ENCODE data around the gene C12orf76. TPM values are rescaled to one million over a fixed set of nuclear protein-coding genes. Genes with fewer than 3 reads are reported as not detected.

C12orf76 gene
- total and polyA plus RNA-seq, 9 of the 15 experiments (the other 6 are each of a cell fraction or from before 2014, with no cell fraction given), result 6.3 to 38.6 (median 12.3) TPM

DNA sequence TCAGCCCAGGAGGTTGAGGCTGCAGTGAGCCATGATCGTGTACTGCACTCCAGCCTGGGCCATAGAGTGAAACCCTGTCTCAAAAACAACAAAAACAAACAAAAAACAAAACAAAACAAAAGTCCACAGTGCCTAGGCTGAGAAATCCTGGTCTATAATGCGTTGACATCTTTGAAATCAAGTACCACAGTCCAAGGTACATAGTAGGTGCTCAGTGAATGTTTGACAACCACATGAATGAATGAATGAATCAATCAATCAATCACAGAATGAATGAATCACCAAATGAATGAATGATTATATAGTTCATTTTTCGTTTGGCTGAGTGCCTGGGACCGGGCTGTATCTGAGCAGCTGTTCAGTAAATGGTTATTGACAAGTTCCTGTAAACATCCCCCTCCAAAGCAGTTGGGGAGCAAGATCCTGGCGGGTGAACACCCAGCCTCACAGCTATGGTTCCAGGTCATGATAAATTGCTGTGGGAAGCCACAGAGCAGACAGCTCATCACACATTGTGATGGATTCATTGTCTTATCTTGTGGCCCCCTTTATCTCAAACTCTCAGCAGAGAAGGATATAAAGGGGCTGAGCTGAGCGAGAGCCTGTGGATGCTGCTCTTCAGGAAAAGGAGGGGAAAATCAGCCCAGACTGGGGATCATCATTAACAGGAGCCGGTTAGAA, 45.4 kb upstream of the C12orf76 start:
- H3K4me3 ChIP-seq, result no peak overlapping the region
- H2AFZ ChIP-seq (ENCODE audit: low read depth, low read length), result peak overlapping the region; percentile 15; the same call in 1 of the 2 replicates
- in situ Hi-C loops (cut with MboI), result loop anchor here (10.0 kb wide), 1 partner anchor 501 kb away; no protein-coding TSS in a partner anchor
- ChIA-PET POLR2A (interaction anchor here (1.8 kb wide), 1 partner anchor 14 kb away, joined by 4 read pairs; no protein-coding TSS in a partner anchor), CTCF (ENCODE audit: low intra/inter-chr PET ratio) (no interaction called here)
- no peaks in the 10 kb centered on the region for H4K20me1 ChIP-seq (replicated peaks; ENCODE audit: control insufficient read depth, insufficient read depth, low read length)
- no TSS peak for BruUV-seq (replicated peaks)
- peaks cover 35 to 36% of the 10 kb centered on the region in 2 experiments for H3K4me1 ChIP-seq (replicated peaks in 1 of 2; ENCODE audit: control insufficient read depth in 2 of 2, insufficient read depth in 2 of 2, low read length in 2 of 2)
- no peak overlapping the region for H3K9ac ChIP-seq (ENCODE audit: insufficient read depth in 1 of 2, low read depth in 2 of 2, low read length in 2 of 2)
- H3K9me3 ChIP-seq (replicated peaks; ENCODE audit: control insufficient read depth, insufficient read depth, low read depth, low read length), result no peaks in the 10 kb centered on the region
- H3K79me2 ChIP-seq (ENCODE audit: control insufficient read depth, insufficient read depth, low read length), result no peaks in the 10 kb centered on the region
- intact Hi-C loops (cut with micrococcal nuclease), result no loop called here
- FAIRE-seq (peak; percentile 90), ATAC-seq (peak; percentile 61), DNase-seq (ENCODE audit: extremely low read depth in 1 of 4, low spot score in 3 of 4) (peak in 3 of 4 experiments; percentile 35 to 85 (median 68))
- no peaks in the 10 kb centered on the region for H3K36me3 ChIP-seq (ENCODE audit: control insufficient read depth, insufficient read depth, low read length)
- no peaks in the 10 kb centered on the region for H3K9me1 ChIP-seq (ENCODE audit: control insufficient read depth, insufficient read depth, low read length)
- H3K27me3 ChIP-seq (ENCODE audit: control insufficient read depth in 2 of 2, insufficient read depth in 2 of 2, low read length in 2 of 2), result no peaks in the 10 kb centered on the region
- 4% methylated on average over 7 of the region's 7 CpGs for WGBS (ENCODE audit: insufficient coverage, low coverage, missing lambda C conversion rate)
- peak overlapping the region; percentile 50 for H3K4me2 ChIP-seq (ENCODE audit: insufficient read depth, low read length)
- no peak overlapping the region; the same call in 2 of the 3 replicates for H3K27ac ChIP-seq (ENCODE audit: extremely low read depth, low read depth, low read length)
- TF ChIP-seq ZNF263 (CRISPR knock-in tag; IDR thresholded peaks at IDR 0.05; ENCODE audit: borderline replicate concordance) (peak; percentile 29; the same call in 1 of the 2 replicates), MECOM (CRISPR knock-in tag; IDR thresholded peaks at IDR 0.05) (peak; percentile 98), JUND (IDR thresholded peaks at IDR 0.05; ENCODE audit: borderline replicate concordance, low read depth, low read length) (peak; percentile 56; the same call in 1 of the 2 replicates), JUND (tag; IDR thresholded peaks at IDR 0.05; ENCODE audit: borderline replicate concordance, low read depth, low read length) (peak; percentile 50; the same call in 2 of the 3 replicates), SRF (CRISPR knock-in tag; IDR thresholded peaks at IDR 0.05) (no peak), SPI1 (IDR thresholded peaks at IDR 0.05; ENCODE audit: borderline replicate concordance, low read depth, low read length) (no peak), ZNF561 (CRISPR knock-in tag; conservative IDR thresholded peaks at IDR 0.05) (no peak), NFRKB (IDR thresholded peaks at IDR 0.05; ENCODE audit: low read depth) (no peak), MTA2 (IDR thresholded peaks at IDR 0.05; ENCODE audit: low read depth) (peak; percentile 33; the same call in 1 of the 2 replicates), MAFG (tag; conservative IDR thresholded peaks at IDR 0.05) (no peak), STAT5A (IDR thresholded peaks at IDR 0.05; ENCODE audit: borderline replicate concordance, low read length) (peak; percentile 65; the same call in 1 of the 2 replicates), ZBTB7A (IDR thresholded peaks at IDR 0.05; ENCODE audit: borderline replicate concordance, control insufficient read depth, low read depth, low read length) (no peak), ZNF707 (CRISPR knock-in tag; conservative IDR thresholded peaks at IDR 0.05) (no peak)
- TF ChIP-seq, protein P1, sequence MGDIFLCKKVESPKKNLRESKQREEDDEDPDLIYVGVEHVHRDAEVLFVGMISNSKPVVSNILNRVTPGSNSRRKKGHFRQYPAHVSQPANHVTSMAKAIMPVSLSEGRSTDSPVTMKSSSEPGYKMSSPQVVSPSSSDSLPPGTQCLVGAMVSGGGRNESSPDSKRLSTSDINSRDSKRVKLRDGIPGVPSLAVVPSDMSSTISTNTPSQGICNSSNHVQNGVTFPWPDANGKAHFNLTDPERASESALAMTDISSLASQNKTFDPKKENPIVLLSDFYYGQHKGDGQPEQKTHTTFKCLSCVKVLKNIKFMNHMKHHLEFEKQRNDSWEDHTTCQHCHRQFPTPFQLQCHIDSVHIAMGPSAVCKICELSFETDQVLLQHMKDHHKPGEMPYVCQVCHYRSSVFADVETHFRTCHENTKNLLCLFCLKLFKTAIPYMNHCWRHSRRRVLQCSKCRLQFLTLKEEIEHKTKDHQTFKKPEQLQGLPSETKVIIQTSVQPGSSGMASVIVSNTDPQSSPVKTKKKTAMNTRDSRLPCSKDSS (IDR thresholded peaks at IDR 0.05; ENCODE audit: low read depth, partially characterized antibody), result no peak
- TF ChIP-seq, protein P2, sequence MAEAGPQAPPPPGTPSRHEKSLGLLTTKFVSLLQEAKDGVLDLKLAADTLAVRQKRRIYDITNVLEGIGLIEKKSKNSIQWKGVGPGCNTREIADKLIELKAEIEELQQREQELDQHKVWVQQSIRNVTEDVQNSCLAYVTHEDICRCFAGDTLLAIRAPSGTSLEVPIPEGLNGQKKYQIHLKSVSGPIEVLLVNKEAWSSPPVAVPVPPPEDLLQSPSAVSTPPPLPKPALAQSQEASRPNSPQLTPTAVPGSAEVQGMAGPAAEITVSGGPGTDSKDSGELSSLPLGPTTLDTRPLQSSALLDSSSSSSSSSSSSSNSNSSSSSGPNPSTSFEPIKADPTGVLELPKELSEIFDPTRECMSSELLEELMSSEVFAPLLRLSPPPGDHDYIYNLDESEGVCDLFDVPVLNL (CRISPR knock-in tag; IDR thresholded peaks at IDR 0.05; ENCODE audit: low read depth), result no peak
- TF ChIP-seq, protein P3, sequence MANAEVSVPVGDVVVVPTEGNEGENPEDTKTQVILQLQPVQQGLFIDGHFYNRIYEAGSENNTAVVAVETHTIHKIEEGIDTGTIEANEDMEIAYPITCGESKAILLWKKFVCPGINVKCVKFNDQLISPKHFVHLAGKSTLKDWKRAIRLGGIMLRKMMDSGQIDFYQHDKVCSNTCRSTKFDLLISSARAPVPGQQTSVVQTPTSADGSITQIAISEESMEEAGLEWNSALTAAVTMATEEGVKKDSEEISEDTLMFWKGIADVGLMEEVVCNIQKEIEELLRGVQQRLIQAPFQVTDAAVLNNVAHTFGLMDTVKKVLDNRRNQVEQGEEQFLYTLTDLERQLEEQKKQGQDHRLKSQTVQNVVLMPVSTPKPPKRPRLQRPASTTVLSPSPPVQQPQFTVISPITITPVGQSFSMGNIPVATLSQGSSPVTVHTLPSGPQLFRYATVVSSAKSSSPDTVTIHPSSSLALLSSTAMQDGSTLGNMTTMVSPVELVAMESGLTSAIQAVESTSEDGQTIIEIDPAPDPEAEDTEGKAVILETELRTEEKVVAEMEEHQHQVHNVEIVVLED (CRISPR knock-in tag; IDR thresholded peaks at IDR 0.05), result no peak
- TF ChIP-seq, protein P4, sequence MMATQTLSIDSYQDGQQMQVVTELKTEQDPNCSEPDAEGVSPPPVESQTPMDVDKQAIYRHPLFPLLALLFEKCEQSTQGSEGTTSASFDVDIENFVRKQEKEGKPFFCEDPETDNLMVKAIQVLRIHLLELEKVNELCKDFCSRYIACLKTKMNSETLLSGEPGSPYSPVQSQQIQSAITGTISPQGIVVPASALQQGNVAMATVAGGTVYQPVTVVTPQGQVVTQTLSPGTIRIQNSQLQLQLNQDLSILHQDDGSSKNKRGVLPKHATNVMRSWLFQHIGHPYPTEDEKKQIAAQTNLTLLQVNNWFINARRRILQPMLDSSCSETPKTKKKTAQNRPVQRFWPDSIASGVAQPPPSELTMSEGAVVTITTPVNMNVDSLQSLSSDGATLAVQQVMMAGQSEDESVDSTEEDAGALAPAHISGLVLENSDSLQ (IDR thresholded peaks at IDR 0.05), result peak; percentile 86

Measured in K562 (cell line).